Neural cell (in vitro differentiated cells): ENCODE measurements around the gene ACTRT2. TPM values are rescaled to one million over a fixed set of nuclear protein-coding genes. Genes with fewer than 3 reads are reported as not detected.

Source experiments
- H2AFZ ChIP-seq: fragments of 200-600, 300-800 bp; sonication (generic), shearing (Covaris generic); 2 replicates; pipeline ENCODE4 v1.6.0; 2014; ENCODE audit warnings: low read depth, mild to moderate bottlenecking, antibody characterized with exemption, low read length, moderate library complexity
- H3F3A ChIP-seq: fragments of 200-600 bp; shearing (Covaris generic); 2 replicates; pipeline ENCODE4 v1.6.1; 2016; ENCODE audit warnings: mild to moderate bottlenecking, moderate library complexity, mixed read lengths, antibody characterized with exemption, low read length; ENCODE audit not compliant: insufficient read depth, poor library complexity, severe bottlenecking
- H3K27ac ChIP-seq: fragments of 200-600, 300-800 bp; sonication (generic), shearing (Covaris generic); 2 replicates; pipeline ENCODE4 v1.5.1; 2014; ENCODE audit warnings: mild to moderate bottlenecking, low read length, moderate library complexity
- H3K27me3 ChIP-seq: fragments of 300-800, 200-600 bp; sonication (generic), shearing (Covaris generic); 2 replicates; pipeline ENCODE4 v1.6.0; 2014; ENCODE audit warnings: mild to moderate bottlenecking, low read depth, low read length, moderate library complexity; ENCODE audit not compliant: insufficient read depth
- H3K36me3 ChIP-seq: fragments of 300-800, 200-600 bp; sonication (generic), shearing (Covaris generic); 2 replicates; pipeline ENCODE4 v1.5.1; 2014; ENCODE audit warnings: mild to moderate bottlenecking, antibody characterized with exemption, low read length, moderate library complexity; ENCODE audit not compliant: insufficient read depth
- H3K4me2 ChIP-seq: fragments of 300-800, 200-600 bp; sonication (generic), shearing (Covaris generic); 2 replicates; pipeline ENCODE4 v1.6.0; 2014; ENCODE audit warnings: mild to moderate bottlenecking, low read length
- H3K4me3 ChIP-seq: fragments of 300-800, 200-600 bp; sonication (generic), shearing (Covaris generic); 2 replicates; pipeline ENCODE4 v1.5.1; 2014; ENCODE audit warnings: mild to moderate bottlenecking, low read length, moderate library complexity
- H3K79me2 ChIP-seq: fragments of 200-600 bp; shearing (Covaris generic); replicated peaks from 2 replicates; pipeline ENCODE4 v1.6.0; 2014; ENCODE audit warnings: mild to moderate bottlenecking, low read length, moderate library complexity; ENCODE audit not compliant: insufficient read depth
- H3K9ac ChIP-seq: fragments of 300-800, 200-600 bp; sonication (generic), shearing (Covaris generic); 2 replicates; pipeline ENCODE4 v1.6.1; 2016; ENCODE audit warnings: mild to moderate bottlenecking, low read length, mixed read lengths
- H3K9me2 ChIP-seq: fragments of 200-600 bp; shearing (Covaris generic); 2 replicates; pipeline ENCODE4 v1.6.1; 2016; ENCODE audit warnings: mild to moderate bottlenecking, low read length, mixed read lengths; ENCODE audit not compliant: insufficient read depth
- H3K9me3 ChIP-seq: fragments of 200-600, 300-800 bp; sonication (generic), shearing (Covaris generic); 2 replicates; pipeline ENCODE4 v1.6.1; 2016; ENCODE audit warnings: mild to moderate bottlenecking, mixed run types, low read length, moderate library complexity, mixed read lengths
- H4K20me1 ChIP-seq: fragments of 200-600 bp; shearing (Covaris generic); 2 replicates; pipeline ENCODE4 v1.6.1; 2016; ENCODE audit warnings: mild to moderate bottlenecking, mixed run types; ENCODE audit not compliant: insufficient read depth
- EP300 ChIP-seq: fragments of 450-650 bp; conservative IDR thresholded peaks from 2 replicates; pipeline ENCODE4 v1.6.1; 2014; ENCODE audit warnings: antibody characterized with exemption, mild to moderate bottlenecking, moderate library complexity; ENCODE audit not compliant: poor library complexity, severe bottlenecking
- EZH2 ChIP-seq: fragments of 200-600, 300-800 bp; shearing (Covaris generic), sonication (generic); IDR thresholded peaks from 2 replicates; pipeline ENCODE4 v1.6.1; 2014; ENCODE audit warnings: antibody characterized with exemption, low read length, borderline replicate concordance, mild to moderate bottlenecking; ENCODE audit not compliant: insufficient read depth, poor library complexity, severe bottlenecking
- MXI1 ChIP-seq: fragments of 450-650 bp; conservative IDR thresholded peaks from 2 replicates; pipeline ENCODE4 v1.6.1; 2014; ENCODE audit warnings: antibody characterized with exemption, mild to moderate bottlenecking; ENCODE audit not compliant: poor library complexity, severe bottlenecking
- POLR2AphosphoS5 ChIP-seq: IDR thresholded peaks from 2 replicates; pipeline ENCODE4 v1.6.1; 2012
- RAD21 ChIP-seq: fragments of 450-650 bp; conservative IDR thresholded peaks from 2 replicates; pipeline ENCODE4 v1.6.1; 2014; ENCODE audit warnings: antibody characterized with exemption, mild to moderate bottlenecking, moderate library complexity
- SMC3 ChIP-seq: fragments of 450-650 bp; conservative IDR thresholded peaks from 2 replicates; pipeline ENCODE4 v1.6.1; 2014; ENCODE audit warnings: antibody characterized with exemption, mild to moderate bottlenecking, moderate library complexity; ENCODE audit not compliant: poor library complexity
- TAF1 ChIP-seq: IDR thresholded peaks from 2 replicates; pipeline ENCODE4 v1.6.1; 2012; ENCODE audit warnings: low read depth
- polyA plus RNA-seq: library from polyadenylated mRNA; depleted of rRNA; stranded (reverse); fragments of >200 nt; gene quantifications from 2 replicates; pipeline ENCODE4 v1.2.3, GENCODE V29; 2014
- TF ChIP-seq, protein P1 (sequence below): fragments of 450-650 bp; IDR thresholded peaks from 2 replicates; pipeline ENCODE4 v1.5.1; 2014; ENCODE audit warnings: antibody characterized with exemption, mild to moderate bottlenecking, moderate library complexity; ENCODE audit not compliant: poor library complexity, severe bottlenecking
- TF ChIP-seq, protein P2 (sequence below): IDR thresholded peaks from 2 replicates; pipeline ENCODE4 v1.6.1; 2012; ENCODE audit warnings: borderline replicate concordance

Gene ACTRT2
- polyA plus RNA-seq, 1 donor from 2014 or later: not detected

DNA sequence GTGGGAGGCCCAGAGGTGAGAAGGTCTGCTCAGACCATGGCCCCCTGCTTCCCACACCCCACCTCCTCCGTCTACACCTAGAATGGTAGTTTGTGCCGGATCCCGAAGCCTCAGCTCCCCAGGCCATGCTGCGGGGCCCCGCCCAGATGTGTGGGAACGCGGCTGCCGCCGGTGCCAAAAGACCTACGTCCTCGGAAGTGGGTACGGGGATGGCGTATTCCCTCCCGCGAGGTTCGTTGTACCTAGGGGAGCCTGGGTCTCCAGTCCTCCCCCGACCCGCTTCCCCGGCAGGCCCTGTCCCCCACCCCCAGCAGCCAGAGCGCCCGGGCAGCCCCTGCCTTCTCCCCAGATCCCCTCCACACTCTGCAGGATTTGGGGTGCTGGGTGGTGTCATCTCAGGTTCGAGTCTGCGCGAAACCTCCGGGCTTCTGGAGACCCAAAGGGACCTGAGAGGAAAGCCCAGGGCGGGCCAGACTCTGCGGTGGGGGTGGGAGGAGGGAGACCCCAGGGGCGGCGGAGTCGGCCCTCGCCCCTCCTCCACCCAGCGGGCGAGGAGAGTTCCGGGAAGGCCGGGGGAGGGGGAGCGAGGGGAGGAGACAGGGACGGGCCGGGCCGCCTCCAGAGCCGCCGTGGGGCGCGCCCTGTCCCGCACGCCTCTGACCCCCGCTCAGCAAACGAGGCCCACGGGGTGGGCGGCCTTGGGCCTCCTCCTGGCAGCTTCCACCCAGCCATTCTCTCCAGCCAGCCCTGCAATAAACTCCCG lies 41.5 kb downstream of the ACTRT2 start:
- H3K4me3 ChIP-seq: no peak overlapping the region
- H3K27me3 ChIP-seq: peaks cover 11% of the 10 kb centered on the region
- peaks cover 39% of the 10 kb centered on the region for H3K79me2 ChIP-seq
- H3K9me3 ChIP-seq: peaks cover 3% of the 10 kb centered on the region
- no peaks in the 10 kb centered on the region for H4K20me1 ChIP-seq
- H3F3A ChIP-seq: no peaks in the 10 kb centered on the region
- no peak overlapping the region for H3K27ac ChIP-seq
- H3K4me2 ChIP-seq: no peak overlapping the region
- H2AFZ ChIP-seq: no peak overlapping the region
- H3K36me3 ChIP-seq: no peaks in the 10 kb centered on the region
- no peak overlapping the region for H3K9ac ChIP-seq
- TF ChIP-seq POLR2AphosphoS5: no peak
- no peak for TF ChIP-seq EP300
- TF ChIP-seq, protein P1, sequence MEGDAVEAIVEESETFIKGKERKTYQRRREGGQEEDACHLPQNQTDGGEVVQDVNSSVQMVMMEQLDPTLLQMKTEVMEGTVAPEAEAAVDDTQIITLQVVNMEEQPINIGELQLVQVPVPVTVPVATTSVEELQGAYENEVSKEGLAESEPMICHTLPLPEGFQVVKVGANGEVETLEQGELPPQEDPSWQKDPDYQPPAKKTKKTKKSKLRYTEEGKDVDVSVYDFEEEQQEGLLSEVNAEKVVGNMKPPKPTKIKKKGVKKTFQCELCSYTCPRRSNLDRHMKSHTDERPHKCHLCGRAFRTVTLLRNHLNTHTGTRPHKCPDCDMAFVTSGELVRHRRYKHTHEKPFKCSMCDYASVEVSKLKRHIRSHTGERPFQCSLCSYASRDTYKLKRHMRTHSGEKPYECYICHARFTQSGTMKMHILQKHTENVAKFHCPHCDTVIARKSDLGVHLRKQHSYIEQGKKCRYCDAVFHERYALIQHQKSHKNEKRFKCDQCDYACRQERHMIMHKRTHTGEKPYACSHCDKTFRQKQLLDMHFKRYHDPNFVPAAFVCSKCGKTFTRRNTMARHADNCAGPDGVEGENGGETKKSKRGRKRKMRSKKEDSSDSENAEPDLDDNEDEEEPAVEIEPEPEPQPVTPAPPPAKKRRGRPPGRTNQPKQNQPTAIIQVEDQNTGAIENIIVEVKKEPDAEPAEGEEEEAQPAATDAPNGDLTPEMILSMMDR: no peak
- no peak for TF ChIP-seq SMC3
- TF ChIP-seq, protein P2, sequence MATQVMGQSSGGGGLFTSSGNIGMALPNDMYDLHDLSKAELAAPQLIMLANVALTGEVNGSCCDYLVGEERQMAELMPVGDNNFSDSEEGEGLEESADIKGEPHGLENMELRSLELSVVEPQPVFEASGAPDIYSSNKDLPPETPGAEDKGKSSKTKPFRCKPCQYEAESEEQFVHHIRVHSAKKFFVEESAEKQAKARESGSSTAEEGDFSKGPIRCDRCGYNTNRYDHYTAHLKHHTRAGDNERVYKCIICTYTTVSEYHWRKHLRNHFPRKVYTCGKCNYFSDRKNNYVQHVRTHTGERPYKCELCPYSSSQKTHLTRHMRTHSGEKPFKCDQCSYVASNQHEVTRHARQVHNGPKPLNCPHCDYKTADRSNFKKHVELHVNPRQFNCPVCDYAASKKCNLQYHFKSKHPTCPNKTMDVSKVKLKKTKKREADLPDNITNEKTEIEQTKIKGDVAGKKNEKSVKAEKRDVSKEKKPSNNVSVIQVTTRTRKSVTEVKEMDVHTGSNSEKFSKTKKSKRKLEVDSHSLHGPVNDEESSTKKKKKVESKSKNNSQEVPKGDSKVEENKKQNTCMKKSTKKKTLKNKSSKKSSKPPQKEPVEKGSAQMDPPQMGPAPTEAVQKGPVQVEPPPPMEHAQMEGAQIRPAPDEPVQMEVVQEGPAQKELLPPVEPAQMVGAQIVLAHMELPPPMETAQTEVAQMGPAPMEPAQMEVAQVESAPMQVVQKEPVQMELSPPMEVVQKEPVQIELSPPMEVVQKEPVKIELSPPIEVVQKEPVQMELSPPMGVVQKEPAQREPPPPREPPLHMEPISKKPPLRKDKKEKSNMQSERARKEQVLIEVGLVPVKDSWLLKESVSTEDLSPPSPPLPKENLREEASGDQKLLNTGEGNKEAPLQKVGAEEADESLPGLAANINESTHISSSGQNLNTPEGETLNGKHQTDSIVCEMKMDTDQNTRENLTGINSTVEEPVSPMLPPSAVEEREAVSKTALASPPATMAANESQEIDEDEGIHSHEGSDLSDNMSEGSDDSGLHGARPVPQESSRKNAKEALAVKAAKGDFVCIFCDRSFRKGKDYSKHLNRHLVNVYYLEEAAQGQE: no peak
- TF ChIP-seq MXI1: no peak
- no peak for TF ChIP-seq EZH2
- TF ChIP-seq RAD21: no peak
- no peak for TF ChIP-seq TAF1
- no peaks in the 10 kb centered on the region for H3K9me2 ChIP-seq

DNA sequence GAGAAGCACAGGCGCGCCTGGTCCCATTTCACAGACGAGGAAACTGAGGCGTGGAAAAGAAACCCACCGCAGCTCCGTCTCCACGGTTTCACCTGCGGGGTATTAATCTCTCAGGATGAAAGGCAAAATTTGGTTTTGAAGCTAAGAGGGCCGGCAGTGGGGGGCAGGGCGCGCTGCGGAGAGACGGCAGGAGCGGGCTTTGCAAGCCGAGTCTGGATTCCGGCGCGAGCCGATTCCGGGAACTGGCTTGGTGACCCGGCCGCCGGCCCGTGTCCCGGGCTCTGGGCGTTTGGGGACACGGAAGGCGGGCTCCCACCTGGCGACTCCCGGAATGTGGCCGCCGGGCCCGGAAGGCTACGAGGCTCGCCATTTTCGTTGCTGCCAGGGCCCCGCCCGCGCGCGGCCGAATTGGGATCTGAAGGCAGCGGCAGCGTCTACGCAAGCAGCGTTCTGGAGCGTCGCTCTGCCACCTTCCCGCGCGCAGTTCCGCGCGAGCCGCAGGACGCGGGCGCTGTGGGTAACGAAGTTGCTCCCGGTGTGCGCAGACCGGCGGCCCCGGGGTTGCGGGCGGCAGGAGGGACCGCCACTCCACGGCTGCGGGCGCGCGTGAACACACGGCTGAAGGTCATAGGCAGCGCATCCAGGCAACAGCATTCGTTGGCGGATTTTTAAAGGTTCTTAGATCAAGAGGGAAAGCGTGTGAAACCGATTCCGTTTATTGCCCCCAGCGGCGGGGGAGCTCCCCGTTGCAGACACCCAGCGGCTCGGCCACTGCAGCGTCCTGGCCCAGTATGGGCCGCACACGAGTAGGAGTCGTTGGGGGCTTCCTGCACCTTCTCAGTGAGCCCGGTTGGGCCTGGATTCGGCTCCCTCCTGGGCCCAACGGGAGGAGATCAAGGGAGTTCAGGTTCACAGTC lies 42.4 kb downstream of the ACTRT2 start:
- Histone ChIP-seq H2AFZ (no peak overlapping the region), H3K9ac (no peak overlapping the region), H3K4me2 (no peak overlapping the region), H3K27ac (no peak overlapping the region), H3K27me3 (peaks cover 17% of the 10 kb centered on the region), H4K20me1 (no peaks in the 10 kb centered on the region), H3K36me3 (no peaks in the 10 kb centered on the region), H3K9me3 (peaks cover 3% of the 10 kb centered on the region), H3K9me2 (no peaks in the 10 kb centered on the region), H3K4me3 (no peak overlapping the region), H3K79me2 (peaks cover 43% of the 10 kb centered on the region), H3F3A (no peaks in the 10 kb centered on the region)
- TF ChIP-seq TAF1 (no peak), EP300 (no peak), RAD21 (no peak), SMC3 (no peak), POLR2AphosphoS5 (no peak), EZH2 (no peak), MXI1 (no peak)
- TF ChIP-seq, protein P2: no peak
- TF ChIP-seq, protein P1: no peak
